HK-2 (cell line): ENCODE results near the gene LAMTOR1.
"Not testable (repeated sequence)": the region's sequence is repeated elsewhere in the genome, so short reads cannot be mapped to it uniquely, and the experiment has no call there.

ENCODE experiments used
- DNase-seq: peaks from one replicate; pipeline ENCODE4 v3.0.0-alpha.2; 2018; ENCODE audit not compliant: unreplicated experiment

LAMTOR1 gene

GRCh38 chr11:72102946-72103753 lies at the start of gene LAMTOR1:
Gene LAMTOR1 (minus strand): TSS chr11:72103297. CDS start chr11:72103224, 73 bp downstream.
- DNase-seq: peak; percentile 96

- no peak for DNase-seq
Observed at GRCh38 chr11:72150882-72151281, 47.8 kb upstream of the LAMTOR1 start.

- DNase-seq: no peak
Observed at GRCh38 chr11:72146625-72147024, 43.5 kb upstream of the LAMTOR1 start.

- peak; percentile 54 for DNase-seq
Observed at GRCh38 chr11:72144807-72145565, 41.9 kb upstream of the LAMTOR1 start.

DNA sequence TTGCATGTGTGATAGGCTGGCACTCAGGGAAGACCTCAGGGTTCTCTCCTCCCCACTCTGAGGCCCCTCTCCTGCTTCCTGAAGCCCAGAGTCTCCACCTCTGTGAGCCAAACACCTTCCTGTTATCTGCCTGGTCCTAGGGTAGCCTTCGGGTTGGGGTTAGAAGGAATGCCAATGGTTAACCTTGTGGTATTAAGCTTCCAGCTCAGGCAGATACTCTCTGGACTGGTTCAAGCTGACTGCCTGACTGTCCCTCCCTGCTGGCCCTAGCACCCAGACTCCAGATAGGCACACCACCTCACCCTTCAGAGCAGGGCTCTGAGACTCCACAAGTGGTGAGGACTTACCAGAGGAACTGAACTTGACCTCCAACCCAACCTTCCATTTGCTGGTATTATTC lies 39.4 kb upstream of the LAMTOR1 start:
- not testable (repeated sequence) for DNase-seq

DNA sequence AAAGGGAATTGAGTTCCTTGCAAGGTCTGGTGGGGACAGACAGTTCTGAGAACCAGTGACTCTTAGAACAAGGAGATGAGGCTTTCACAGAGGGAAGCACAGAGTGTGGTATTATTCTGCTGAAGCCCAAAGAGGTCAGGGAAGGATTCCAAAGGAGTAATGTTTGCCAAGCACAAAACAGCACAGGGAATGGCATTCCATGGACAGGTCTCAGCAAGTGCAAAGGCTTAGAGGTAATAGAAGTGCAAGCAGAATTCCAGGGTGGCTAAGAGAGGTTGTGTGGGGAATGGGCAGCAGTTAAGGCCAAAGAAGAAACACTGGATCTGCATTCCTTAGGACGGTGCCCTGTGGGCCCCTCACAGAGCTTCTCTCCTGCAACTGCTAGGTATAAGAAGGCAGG lies 39.0 kb upstream of the LAMTOR1 start:
- DNase-seq: peak; percentile 5

DNA sequence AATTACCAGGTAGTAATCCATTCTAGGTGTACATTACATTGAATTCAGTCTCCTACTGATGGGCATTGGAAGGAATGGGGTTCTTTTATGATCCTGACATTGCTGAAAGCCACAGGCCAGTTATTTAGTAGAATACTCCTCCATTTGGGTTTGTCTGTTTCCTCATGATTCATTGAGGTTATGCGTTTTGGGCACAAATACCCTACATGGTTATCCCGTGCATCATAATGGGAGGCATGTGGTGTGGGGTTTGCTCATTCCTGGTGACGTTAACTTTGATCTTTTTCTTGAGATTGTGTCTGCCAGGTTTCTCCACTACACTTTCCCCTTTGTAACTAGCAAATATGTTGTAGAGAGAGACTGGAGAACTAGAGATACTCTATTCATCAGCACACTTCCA lies 38.0 kb upstream of the LAMTOR1 start:
- peak; percentile 48 for DNase-seq

DNA sequence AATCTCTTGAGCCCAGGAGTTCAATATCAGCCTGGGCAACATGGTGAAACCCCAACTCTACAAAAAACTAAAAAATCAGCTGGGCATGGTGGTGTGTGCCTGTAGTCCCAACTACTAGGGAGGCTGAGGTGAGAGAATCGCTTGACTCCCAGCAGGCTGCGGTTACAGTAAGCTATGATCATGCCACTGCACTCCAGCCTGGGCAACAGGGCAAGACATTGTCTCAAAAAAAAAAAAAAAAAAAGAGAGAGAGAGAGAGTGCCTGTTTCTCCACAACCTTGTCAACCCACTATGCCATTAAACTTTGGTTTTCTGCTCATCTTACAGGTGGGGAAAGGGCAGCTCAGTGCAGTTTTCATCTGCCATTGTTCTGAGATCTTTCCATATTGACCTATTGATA lies 37.6 kb upstream of the LAMTOR1 start:
- peak; percentile 57 for DNase-seq

GRCh38 chr11:72139500-72139899 lies 36.4 kb upstream of the LAMTOR1 start:
- DNase-seq: no peak

- DNase-seq: no peak
Observed at GRCh38 chr11:72138821-72139390, 35.8 kb upstream of the LAMTOR1 start.

- DNase-seq: no peak
Observed at GRCh38 chr11:72136684-72137262, 33.7 kb upstream of the LAMTOR1 start.

- DNase-seq: no peak
Observed at GRCh38 chr11:72135891-72136683, 33.0 kb upstream of the LAMTOR1 start.

- not testable (repeated sequence) for DNase-seq
Observed at GRCh38 chr11:72135473-72135872, 32.4 kb upstream of the LAMTOR1 start, which contains the start of gene FOLR3. Gene FOLR3 (plus strand): TSS chr11:72135725. CDS start chr11:72135953, 228 bp downstream.

DNA sequence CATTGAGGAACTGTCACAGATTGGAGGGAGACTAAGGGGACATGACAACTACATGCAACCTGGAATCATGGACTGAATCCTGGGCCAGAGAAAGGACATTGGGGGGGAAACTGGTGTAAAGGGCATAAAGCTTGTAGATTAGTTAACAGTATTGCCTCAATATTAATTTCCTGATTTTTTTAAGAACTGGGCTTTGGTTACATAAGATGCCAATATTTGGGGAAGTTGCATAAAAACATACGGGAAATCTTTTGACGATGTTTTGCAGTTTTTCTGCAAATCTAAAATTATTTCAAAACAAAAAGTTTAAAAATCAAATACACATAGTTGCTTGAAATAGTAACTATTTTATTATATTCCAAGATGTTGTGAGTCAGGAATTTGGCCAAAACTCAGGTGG lies 29.5 kb upstream of the LAMTOR1 start:
- DNase-seq: no peak

GRCh38 chr11:72129381-72129780 lies 26.3 kb upstream of the LAMTOR1 start:
- DNase-seq: no peak

- DNase-seq: no peak
Observed at GRCh38 chr11:72127923-72128322, 24.8 kb upstream of the LAMTOR1 start.

- no peak for DNase-seq
Observed at GRCh38 chr11:72125956-72126355, 22.9 kb upstream of the LAMTOR1 start.

DNA sequence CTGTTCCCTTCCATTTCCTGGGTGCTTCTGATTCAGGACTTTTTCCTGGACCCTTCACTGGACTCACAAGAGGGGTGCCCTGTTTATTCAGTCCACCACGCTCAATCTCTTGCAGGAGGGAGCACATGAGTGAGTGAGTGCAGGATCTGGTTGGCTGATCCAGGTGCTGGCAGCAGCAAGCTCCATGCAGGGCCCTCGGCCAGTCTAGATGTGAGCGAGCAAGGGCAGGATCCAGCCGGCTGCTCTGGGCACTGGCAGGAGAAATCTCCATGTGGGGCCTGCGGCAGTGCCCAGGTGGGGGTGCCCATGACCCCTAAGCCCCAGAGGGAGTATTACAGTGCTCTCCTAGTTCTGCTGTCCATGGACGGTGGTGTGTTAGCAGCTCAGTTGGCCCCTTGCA lies 20.9 kb upstream of the LAMTOR1 start:
- no peak for DNase-seq

- no peak for DNase-seq
Observed at GRCh38 chr11:72123117-72123653, 20.1 kb upstream of the LAMTOR1 start.

DNA sequence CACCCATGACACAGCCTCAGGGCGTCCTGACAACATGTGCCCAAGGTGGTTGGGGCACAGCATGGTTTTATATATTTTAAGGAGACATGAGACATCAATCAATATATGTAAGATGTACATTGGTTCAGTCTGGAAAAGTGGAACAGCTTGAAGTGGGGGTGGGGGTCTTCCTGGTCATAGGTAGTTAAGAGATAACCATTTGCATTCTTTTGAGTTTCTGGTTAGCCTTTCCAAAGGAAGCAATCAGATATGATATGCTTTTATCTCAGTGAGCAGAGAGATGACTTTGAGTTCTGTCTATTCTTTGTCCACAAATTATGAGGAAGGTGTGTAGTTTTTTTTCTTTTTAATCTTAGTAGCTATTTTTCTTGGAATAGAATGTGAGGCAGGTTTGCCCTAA lies 19.5 kb upstream of the LAMTOR1 start:
- no peak for DNase-seq

- no peak for DNase-seq
Observed at GRCh38 chr11:72120930-72121329, 17.8 kb upstream of the LAMTOR1 start.
